GM19372 (cell line): ENCODE results near the gene METAP1D.
"Not testable (repeated sequence)": the region's sequence is repeated elsewhere in the genome, so short reads cannot be mapped to it uniquely, and the experiment has no call there.

Source experiments
- ATAC-seq: cut with Tn5 transposase; IDR thresholded peaks from one replicate; pipeline ENCODE4 v1.9.1; 2021; ENCODE audit warnings: mild to moderate bottlenecking, low read depth, moderate library complexity; ENCODE audit not compliant: unreplicated experiment

Gene METAP1D

GRCh38 chr2:171999604-172000469 is at the start of gene METAP1D:
TSS of gene METAP1D (plus strand) at chr2:171999953. CDS start at chr2:171999970, 17 bp downstream.
- peak; percentile 99 for ATAC-seq

- no peak for ATAC-seq
Measured at GRCh38 chr2:171952276-171952675, 47.5 kb upstream of the METAP1D start.

- ATAC-seq = no peak
Measured at GRCh38 chr2:171952748-171953147, 47.0 kb upstream of the METAP1D start.

GRCh38 chr2:171956135-171956825 is 43.5 kb upstream of the METAP1D start:
- ATAC-seq = no peak

GRCh38 chr2:171957061-171957460 is 42.7 kb upstream of the METAP1D start:
- no peak for ATAC-seq

GRCh38 chr2:171958475-171958874 is 41.3 kb upstream of the METAP1D start:
- no peak for ATAC-seq

- ATAC-seq = no peak
Measured at GRCh38 chr2:171959998-171960397, 39.8 kb upstream of the METAP1D start.

- no peak for ATAC-seq
Measured at GRCh38 chr2:171960570-171960969, 39.2 kb upstream of the METAP1D start.

- ATAC-seq = no peak
Measured at GRCh38 chr2:171963198-171963597, 36.6 kb upstream of the METAP1D start.

- ATAC-seq = no peak
Measured at GRCh38 chr2:171964308-171964707, 35.4 kb upstream of the METAP1D start.

GRCh38 chr2:171965238-171965637 is 34.5 kb upstream of the METAP1D start:
- ATAC-seq = no peak

- ATAC-seq = no peak
Measured at GRCh38 chr2:171965661-171966060, 34.1 kb upstream of the METAP1D start.

- no peak for ATAC-seq
Measured at GRCh38 chr2:171966235-171966634, 33.5 kb upstream of the METAP1D start.

- ATAC-seq = no peak
Measured at GRCh38 chr2:171966688-171967087, 33.1 kb upstream of the METAP1D start.

GRCh38 chr2:171968509-171968908 is 31.2 kb upstream of the METAP1D start:
- ATAC-seq = no peak

GRCh38 chr2:171972329-171972982 is 27.3 kb upstream of the METAP1D start:
- ATAC-seq = no peak

GRCh38 chr2:171979103-171979502 is 20.6 kb upstream of the METAP1D start:
- ATAC-seq = no peak

- not testable (repeated sequence) for ATAC-seq
Measured at GRCh38 chr2:171983924-171984323, 15.8 kb upstream of the METAP1D start.

GRCh38 chr2:171985076-171985475 is 14.7 kb upstream of the METAP1D start:
- no peak for ATAC-seq

- no peak for ATAC-seq
Measured at GRCh38 chr2:171986778-171987177, 13.0 kb upstream of the METAP1D start.

- no peak for ATAC-seq
Measured at GRCh38 chr2:171991027-171991426, 8.7 kb upstream of the METAP1D start.
